Measurements from ENCODE around the gene PBX1.

PBX1 gene

GRCh38 chr1:164617377-164618201 lies 58.6 kb downstream of the PBX1 start:
- peaks cover 22% of the 10 kb centered on the region for H3K4me1 ChIP-seq (ENCODE audit: control insufficient read depth, insufficient read depth, low read length)
- no peak overlapping the region for H3K27ac ChIP-seq (ENCODE audit: extremely low read depth, low read depth, low read length)
- ChIA-PET CTCF (interaction anchor here (0.6 to 2.5 kb wide), 9 partner anchors 7 to 325 kb away, joined by 3 to 13 read pairs (median 4); no protein-coding TSS in a partner anchor), POLR2A (interaction anchor here (2.0 kb wide), 1 partner anchor 59 kb away, joined by 8 read pairs; the partner anchor contains the start of gene PBX1)
- no peak for TF ChIP-seq ATF2 (tag by site-specific recombination; IDR thresholded peaks at IDR 0.05; ENCODE audit: low read depth)
- TF ChIP-seq ZBTB20 (tag by site-specific recombination; IDR thresholded peaks at IDR 0.05): no peak
- peak; percentile 65; the same call in 1 of the 2 replicates for TF ChIP-seq CTCF (tag by site-specific recombination; IDR thresholded peaks at IDR 0.05)
- TF ChIP-seq ZNF660 (tag by site-specific recombination; IDR thresholded peaks at IDR 0.05): 0 out of 2 replicates have a peak, but pooled peaks have one; percentile 27
- no peak for TF ChIP-seq GLIS1 (tag by site-specific recombination; IDR thresholded peaks at IDR 0.05)
- TF ChIP-seq ZNF792 (tag by site-specific recombination; IDR thresholded peaks at IDR 0.05): no peak
- peak; percentile 83 for TF ChIP-seq ZNF654 (tag by site-specific recombination; IDR thresholded peaks at IDR 0.05; ENCODE audit: low read depth)
- TF ChIP-seq ZNF157 (tag by site-specific recombination; IDR thresholded peaks at IDR 0.05): no peak
- TF ChIP-seq ZFP69B (tag by site-specific recombination; IDR thresholded peaks at IDR 0.05): peak; percentile 18; the same call in 1 of the 2 replicates
- TF ChIP-seq ZBTB6 (tag by site-specific recombination; IDR thresholded peaks at IDR 0.05): no peak
- TF ChIP-seq ZNF214 (tag by site-specific recombination; IDR thresholded peaks at IDR 0.05; ENCODE audit: borderline replicate concordance): no peak
- TF ChIP-seq ZXDB (tag by site-specific recombination; IDR thresholded peaks at IDR 0.05): 0 out of 2 replicates have a peak, but pooled peaks have one; percentile 19
- TF ChIP-seq ZNF488 (tag by site-specific recombination; IDR thresholded peaks at IDR 0.05): no peak
- TF ChIP-seq ZNF302 (tag by site-specific recombination; IDR thresholded peaks at IDR 0.05; ENCODE audit: low read depth): no peak
- peak; percentile 98 for TF ChIP-seq MZF1 (tag by site-specific recombination; IDR thresholded peaks at IDR 0.05; ENCODE audit: borderline replicate concordance)
- peak; percentile 88; the same call in 1 of the 2 replicates for TF ChIP-seq ZNF580 (tag by site-specific recombination; IDR thresholded peaks at IDR 0.05)
- 0 out of 2 replicates have a peak, but pooled peaks have one; percentile 32 for TF ChIP-seq ZNF561 (tag by site-specific recombination; IDR thresholded peaks at IDR 0.05; ENCODE audit: borderline replicate concordance)
- no peak overlapping the region for H3K4me3 ChIP-seq (ENCODE audit: low read depth, low read length)
- no peaks in the 10 kb centered on the region for H3K9me3 ChIP-seq (ENCODE audit: control insufficient read depth, insufficient read depth, low read depth, low read length)
- H3K36me3 ChIP-seq (ENCODE audit: control insufficient read depth in 2 of 2, insufficient read depth in 1 of 2, low read length in 2 of 2): no peaks in the 10 kb centered on the region

GRCh38 chr1:164618202-164618564 lies 59.2 kb downstream of the PBX1 start:
- Histone ChIP-seq H3K4me3 (ENCODE audit: low read depth, low read length) (no peak overlapping the region), H3K27ac (ENCODE audit: extremely low read depth, low read depth, low read length) (no peak overlapping the region), H3K9me3 (ENCODE audit: control insufficient read depth, insufficient read depth, low read depth, low read length) (no peaks in the 10 kb centered on the region), H3K4me1 (ENCODE audit: control insufficient read depth, insufficient read depth, low read length) (peaks cover 18% of the 10 kb centered on the region), H3K36me3 (ENCODE audit: control insufficient read depth in 2 of 2, insufficient read depth in 1 of 2, low read length in 2 of 2) (no peaks in the 10 kb centered on the region)
- TF ChIP-seq ZNF426 (tag by site-specific recombination; IDR thresholded peaks at IDR 0.05) (no peak), ZNF660 (tag by site-specific recombination; IDR thresholded peaks at IDR 0.05) (0 out of 2 replicates have a peak, but pooled peaks have one; percentile 3), KLF1 (tag by site-specific recombination; IDR thresholded peaks at IDR 0.05) (no peak)
- POLR2A ChIA-PET: no interaction called here
- CTCF ChIA-PET: interaction anchor here (0.7 to 2.5 kb wide), 6 partner anchors 8 to 378 kb away, joined by 3 to 13 read pairs (median 3); no protein-coding TSS in a partner anchor
